GM19351 (cell line): ENCODE data around the gene CLCNKA.

Source experiments
- ATAC-seq: cut with Tn5 transposase; IDR thresholded peaks from one replicate; pipeline ENCODE4 v1.9.1; 2021; ENCODE audit warnings: mild to moderate bottlenecking, moderate library complexity; ENCODE audit not compliant: unreplicated experiment

Gene CLCNKA

DNA sequence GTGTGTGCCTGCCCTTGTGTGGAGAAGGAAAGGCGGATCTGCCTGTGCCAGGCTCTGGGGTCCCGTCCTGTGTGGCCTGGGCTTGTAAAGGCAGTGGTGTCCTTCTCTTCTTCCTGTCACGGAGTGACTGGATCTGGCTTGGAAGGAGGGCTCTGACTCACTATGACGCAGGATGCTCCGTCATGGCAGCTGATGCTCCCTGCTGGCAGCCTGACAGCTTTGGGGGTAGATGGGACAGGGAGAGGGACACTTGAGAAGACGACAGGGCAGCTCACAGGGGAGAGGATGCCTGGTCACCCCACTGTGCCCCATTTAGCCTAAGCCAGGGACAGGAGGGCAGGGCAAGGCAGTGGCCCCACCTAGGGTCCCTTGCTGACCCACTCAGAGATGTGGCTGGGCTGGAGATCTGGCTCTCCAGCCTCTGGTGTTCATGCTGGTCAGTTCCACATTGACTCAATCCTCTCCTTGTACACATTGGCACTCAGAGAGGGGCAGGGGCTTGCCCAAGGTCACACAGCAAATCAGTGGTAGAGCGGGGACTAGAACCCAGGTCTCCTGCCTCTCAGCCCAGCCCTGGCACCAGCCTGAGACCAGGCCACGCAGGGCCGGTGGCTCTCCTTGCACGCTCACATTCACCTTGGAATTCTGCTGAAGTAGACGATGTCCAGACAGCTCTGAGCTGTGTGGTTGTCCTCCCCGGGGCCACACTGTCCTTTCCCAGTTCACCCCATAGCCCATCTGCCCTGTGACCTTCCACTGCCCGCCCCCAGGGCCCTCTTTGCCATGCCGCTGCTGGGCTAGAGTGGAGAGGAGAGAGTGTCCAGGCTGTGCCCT lies 54.4 kb downstream of the CLCNKA start:
- ATAC-seq = no peak

DNA sequence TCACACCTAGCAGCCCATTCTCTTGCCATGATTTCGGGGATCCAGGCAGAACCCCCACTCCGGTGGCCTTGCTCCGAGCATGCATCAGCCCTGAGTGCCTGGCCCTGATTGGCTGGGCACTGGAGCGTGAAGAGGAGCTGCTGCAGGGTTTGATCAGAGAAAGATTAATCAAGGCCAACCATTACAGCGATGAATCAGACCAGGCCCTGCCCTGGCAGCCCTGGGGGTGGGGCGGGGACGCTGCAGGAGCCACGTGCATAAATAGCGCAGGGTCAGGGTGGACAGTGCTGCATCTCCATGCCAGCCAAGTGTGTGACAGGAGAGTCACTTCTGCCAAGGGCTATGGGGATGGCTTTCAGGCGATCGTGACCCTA lies 55.0 kb downstream of the CLCNKA start:
- ATAC-seq = no peak

DNA sequence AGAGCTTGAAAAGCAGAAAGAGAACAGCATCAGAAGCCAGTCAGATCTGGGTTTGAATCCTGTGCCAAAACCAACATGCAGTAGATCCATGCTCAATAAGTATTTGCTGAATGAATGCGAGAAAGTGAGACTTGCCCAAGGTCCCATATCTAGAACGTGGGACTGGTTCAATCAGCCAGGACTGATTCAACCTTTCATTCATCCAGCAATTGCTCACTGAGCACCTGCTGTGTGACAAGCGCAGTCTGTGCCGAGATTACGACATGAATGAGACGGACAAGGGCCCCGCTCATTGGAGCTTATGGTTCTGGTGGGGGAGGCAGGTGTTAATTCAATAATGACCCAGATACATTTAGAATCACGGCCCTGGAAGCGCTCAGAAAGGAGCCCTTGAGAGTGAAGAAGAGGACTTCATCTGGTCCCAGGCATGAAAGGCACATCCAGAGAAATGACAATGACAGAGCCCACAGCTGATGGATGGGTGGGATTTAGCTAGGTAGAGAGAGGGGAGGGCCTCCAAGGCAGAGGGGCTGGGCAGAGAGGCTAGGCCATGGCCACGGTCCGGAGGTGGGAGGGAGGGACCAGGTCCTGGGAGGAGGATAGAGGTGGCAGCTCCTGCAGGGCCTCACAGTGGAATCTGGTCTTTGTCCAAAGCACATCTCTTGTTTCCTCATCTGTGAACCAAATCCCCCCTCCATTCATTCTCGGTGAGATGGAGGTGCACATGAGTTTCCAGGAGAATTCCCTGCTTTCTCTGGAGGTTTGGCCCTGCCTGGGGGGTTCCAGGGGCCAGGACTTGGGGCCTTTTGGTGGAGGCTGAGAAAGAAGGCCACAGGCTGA lies 55.8 kb downstream of the CLCNKA start:
- ATAC-seq = no peak

DNA sequence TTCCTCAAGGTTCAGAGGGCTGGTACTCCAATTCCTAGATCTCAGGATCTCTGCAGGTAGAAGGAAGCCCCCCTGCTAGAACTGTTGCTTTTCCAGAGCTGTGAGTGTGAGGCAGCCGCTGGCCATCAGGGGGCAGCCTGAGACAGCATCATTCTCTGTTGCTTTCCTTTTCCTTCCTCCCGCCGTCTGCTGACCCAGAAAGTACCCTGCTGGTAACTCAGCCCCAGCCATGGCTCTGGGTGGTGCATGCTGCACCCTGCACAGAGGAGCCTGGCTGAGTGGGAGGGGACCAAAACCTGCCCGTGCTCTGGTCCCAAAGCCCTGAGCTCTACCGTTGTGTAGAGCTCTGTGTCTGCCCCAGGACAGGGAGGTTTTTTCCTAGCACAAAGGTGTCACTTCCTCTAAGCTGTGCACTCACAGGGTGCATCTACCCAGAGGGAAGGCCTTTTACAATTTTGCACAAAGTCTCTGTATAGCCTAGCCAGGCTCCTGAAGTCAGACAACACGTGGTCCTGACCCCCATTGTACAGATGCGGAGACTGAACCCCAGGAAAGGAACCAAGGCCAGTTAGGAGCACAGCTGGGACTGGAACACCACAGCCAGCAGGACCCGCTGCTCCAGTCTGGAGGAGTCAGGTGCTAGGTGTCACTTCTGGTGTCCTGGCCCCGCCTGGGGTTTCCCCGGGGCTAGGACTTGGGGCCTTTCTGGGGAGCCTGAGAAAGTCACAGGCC lies 57.3 kb downstream of the CLCNKA start:
- ATAC-seq = peak; percentile 62

DNA sequence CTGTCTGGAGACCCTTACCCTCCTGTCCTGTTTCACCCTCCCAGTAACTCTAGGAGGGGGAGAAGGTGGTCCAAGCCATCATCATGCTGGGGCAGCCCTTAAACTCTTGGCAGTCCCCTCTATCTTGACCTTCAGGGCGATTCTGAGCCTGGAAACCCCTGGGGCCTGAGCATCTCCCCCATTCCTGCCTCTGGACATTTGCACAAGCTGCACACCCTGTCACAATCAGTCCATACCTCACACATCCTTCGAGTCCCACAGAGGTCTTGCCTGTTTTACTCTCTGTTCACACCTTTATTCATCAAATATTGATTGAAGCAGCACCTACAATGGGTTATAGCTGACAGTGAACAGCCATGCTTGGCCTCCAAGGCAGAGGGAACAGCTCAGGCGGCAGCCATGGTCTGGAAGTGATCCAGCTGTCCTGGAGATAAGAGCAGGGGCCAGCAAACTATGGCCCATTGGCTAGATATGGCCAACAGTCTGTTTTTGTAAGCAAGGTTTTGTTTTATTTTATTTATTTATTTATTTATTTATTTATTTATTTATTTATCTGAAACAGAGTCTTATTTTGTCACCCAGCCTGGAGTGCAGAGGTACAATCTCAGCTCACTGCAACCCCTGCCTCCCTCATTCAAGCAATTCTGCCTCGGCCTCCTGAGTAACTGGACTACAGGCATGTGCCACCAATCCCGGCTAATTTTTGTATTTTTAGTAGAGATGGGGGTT lies 58.8 kb downstream of the CLCNKA start:
- ATAC-seq = no peak

DNA sequence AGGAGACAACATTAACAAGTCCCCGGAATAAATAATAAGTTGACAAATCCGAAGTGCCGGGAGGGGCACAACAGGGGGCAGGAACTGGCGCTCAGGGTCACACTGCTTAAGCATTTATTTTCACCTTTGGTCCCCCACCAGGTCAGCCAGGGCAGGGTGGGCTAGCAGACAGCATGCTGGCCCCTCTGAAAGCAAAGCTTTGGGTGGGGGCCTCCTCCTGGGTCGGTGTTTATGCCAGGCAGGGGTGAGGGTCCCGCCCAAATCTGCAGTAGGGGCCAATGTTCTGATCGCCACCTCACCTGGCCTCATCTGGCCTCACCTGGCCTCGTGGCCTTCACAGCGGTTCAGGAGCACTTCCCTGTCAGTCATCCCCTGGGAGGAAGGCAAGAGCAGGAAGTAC lies 59.8 kb downstream of the CLCNKA start:
- ATAC-seq = no peak

DNA sequence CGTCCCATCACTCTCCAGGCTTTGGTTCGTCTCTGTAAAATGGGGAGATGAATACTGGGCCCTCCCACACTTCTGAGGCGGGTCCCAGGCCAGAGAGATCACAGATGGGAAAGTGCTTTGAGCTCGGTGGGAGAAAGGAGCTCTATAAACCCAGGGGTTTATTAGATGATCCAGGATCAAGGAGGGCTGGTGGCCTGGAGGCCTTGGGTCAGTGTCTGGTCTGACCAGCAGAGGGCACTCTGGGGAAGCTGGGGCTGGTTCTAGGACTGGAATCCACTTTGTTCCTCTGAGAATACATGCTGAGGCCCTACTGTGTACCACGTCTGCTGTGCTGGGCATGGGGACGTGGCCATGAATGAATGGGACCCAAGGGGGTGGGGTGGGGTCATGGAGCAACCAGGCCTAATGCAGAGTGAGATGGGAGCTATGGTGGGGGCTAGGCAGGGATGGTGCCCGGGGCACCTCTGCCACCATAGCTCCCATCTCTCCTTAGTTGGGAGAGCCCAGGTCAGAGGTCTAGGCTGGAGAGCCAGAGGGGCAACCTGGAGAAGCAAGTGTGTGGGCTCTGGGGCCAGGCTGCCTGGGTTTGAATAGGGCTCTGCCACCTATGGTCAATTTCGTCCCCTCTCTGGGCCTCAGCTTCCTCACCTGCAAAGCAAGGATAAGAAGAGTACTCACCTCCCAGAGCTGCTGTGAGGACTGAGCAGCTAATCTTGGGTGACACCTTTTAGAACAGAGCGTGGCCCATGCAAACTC lies 60.6 kb downstream of the CLCNKA start:
- no peak for ATAC-seq

DNA sequence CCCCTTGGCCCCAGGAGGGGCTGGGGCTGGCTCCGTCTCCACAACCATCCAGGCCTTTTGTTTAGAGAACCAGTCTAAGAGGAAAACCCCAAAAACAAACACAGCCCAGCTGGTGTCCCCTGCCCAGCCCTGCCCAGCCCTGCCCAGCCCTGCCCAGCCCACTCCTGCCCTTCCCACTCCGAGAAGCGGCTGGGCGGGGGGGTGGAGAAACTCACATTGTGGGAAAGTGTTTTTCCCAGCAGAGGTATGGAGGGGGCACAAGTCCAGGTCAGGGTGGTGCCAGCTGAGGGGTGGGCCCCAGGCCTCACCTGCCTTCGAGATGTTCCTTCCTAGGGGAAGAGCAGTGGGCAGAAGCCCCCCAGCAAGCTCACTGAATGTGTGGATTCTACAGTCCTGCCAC lies 61.6 kb downstream of the CLCNKA start:
- no peak for ATAC-seq
